Body of pancreas (tissue), 4 donors: Measurements from ENCODE around the gene PPFIA1.

Experiments
- POLR2A ChIP-seq, 3 donors: fragments of 450-650 bp; IDR thresholded peaks; one replicate each; pipeline ENCODE4 v1.6.1; 2016; ENCODE audit warnings: antibody characterized with exemption in 3 of 3, mild to moderate bottlenecking in 2 of 3
- TF ChIP-seq, protein P1 (sequence below), 7 experiments: fragments of 450-650 bp in 4 of 7; fragments of 200-600 bp in 3 of 7; sonication (generic) in 3 of 7; IDR thresholded peaks; one replicate each; pipeline ENCODE4 v1.5.1; 2016 to 2019; ENCODE audit warnings: antibody characterized with exemption in 7 of 7

DNA sequence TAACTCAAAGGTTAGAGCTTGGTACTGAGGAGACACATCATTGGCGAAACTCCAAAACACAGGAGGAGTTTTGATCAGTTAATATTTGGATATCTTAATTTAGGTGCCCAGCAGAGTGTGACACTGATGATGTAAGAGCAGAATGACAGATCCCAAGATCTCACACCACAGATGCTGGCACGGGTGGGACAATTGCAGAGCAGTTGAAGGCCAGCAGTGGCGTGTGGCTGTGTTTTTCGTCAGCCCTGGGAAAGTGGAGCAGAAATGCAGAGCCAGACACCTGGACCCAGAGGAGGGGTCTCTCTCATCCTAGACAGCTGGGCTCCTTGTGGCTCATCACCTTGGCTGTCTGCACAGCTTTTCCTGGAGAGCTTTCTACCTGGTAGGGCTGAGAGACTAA is 68.1 kb downstream of the PPFIA1 start:
- TF ChIP-seq, protein P1, sequence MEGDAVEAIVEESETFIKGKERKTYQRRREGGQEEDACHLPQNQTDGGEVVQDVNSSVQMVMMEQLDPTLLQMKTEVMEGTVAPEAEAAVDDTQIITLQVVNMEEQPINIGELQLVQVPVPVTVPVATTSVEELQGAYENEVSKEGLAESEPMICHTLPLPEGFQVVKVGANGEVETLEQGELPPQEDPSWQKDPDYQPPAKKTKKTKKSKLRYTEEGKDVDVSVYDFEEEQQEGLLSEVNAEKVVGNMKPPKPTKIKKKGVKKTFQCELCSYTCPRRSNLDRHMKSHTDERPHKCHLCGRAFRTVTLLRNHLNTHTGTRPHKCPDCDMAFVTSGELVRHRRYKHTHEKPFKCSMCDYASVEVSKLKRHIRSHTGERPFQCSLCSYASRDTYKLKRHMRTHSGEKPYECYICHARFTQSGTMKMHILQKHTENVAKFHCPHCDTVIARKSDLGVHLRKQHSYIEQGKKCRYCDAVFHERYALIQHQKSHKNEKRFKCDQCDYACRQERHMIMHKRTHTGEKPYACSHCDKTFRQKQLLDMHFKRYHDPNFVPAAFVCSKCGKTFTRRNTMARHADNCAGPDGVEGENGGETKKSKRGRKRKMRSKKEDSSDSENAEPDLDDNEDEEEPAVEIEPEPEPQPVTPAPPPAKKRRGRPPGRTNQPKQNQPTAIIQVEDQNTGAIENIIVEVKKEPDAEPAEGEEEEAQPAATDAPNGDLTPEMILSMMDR (IDR thresholded peaks at IDR 0.05) = no peak
- no peak for TF ChIP-seq POLR2A (IDR thresholded peaks at IDR 0.05)
